Fibroblast of mammary gland (primary cell): ENCODE measurements around the gene CASQ2.

Experiments used
- DNase-seq: peaks from one replicate; pipeline ENCODE4 v3.0.0-alpha.2; 2010; ENCODE audit warnings: low read depth
- H3K4me3 ChIP-seq: 2 replicates; pipeline ENCODE4 v1.5.1; 2011; ENCODE audit warnings: low read depth, mild to moderate bottlenecking, low read length, moderate library complexity; ENCODE audit not compliant: control insufficient read depth
- TF ChIP-seq, protein P1 (sequence below): conservative IDR thresholded peaks from 2 replicates; pipeline ENCODE4 v1.5.1; 2011; ENCODE audit warnings: low read depth, low read length, inconsistent platforms; ENCODE audit not compliant: control insufficient read depth, insufficient read depth

Gene CASQ2

DNA sequence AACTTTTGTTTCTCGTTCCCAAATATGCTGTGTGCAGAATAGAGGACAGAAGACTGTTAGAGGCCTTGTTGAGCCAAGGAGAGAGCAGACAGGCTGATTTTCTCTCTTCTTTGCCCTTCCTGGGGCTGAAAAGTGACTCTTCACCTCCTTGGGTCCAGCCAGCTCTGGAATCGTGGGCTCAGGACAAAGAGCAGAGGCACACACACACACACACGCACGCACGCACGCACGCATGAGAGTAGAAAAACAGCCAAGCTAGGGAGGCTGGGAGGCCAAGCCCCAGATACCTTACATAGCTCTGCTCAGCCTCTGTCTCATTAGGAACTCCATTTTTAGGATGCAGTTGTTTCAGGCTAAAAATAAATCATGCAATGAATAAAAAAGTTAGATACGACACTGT, at the start of gene CASQ2:
TSS of gene CASQ2 (minus strand) at position 166 of the 400 bp plus-strand sequence. CDS start 173 bp downstream, outside the sequence.
- no peak within 1 kb of the TSS for H3K4me3 ChIP-seq
- TF ChIP-seq, protein P1, sequence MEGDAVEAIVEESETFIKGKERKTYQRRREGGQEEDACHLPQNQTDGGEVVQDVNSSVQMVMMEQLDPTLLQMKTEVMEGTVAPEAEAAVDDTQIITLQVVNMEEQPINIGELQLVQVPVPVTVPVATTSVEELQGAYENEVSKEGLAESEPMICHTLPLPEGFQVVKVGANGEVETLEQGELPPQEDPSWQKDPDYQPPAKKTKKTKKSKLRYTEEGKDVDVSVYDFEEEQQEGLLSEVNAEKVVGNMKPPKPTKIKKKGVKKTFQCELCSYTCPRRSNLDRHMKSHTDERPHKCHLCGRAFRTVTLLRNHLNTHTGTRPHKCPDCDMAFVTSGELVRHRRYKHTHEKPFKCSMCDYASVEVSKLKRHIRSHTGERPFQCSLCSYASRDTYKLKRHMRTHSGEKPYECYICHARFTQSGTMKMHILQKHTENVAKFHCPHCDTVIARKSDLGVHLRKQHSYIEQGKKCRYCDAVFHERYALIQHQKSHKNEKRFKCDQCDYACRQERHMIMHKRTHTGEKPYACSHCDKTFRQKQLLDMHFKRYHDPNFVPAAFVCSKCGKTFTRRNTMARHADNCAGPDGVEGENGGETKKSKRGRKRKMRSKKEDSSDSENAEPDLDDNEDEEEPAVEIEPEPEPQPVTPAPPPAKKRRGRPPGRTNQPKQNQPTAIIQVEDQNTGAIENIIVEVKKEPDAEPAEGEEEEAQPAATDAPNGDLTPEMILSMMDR = no peak

DNA sequence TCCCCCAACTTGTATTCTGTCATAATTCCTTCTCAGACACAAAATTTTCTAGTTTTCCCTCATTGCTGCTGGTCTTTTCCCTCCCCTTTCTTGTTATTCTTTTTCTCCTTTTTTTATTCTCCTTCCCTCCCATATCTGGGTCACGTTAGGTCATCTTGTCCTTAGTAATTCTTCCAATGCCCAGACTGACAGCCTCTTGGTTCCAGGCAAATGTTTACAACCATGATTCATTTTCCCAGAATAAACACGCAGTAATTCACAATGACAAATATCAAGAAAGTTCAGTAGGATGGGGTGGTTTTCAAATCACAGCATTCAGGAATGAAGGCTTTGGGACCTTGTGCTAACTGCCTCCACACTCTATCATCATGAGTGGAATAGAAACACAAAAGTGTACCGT, 47.2 kb upstream of the CASQ2 start:
- H3K4me3 ChIP-seq = no peak overlapping the region
- TF ChIP-seq, protein P1 = no peak
- no peak for DNase-seq

More for the DNA sequence above, at the start of gene CASQ2:
- DNase-seq = no peak

- no peak for DNase-seq
- TF ChIP-seq, protein P1 = no peak
Observed at GRCh38 chr1:115814685-115815398, 46.3 kb upstream of the CASQ2 start.

DNA sequence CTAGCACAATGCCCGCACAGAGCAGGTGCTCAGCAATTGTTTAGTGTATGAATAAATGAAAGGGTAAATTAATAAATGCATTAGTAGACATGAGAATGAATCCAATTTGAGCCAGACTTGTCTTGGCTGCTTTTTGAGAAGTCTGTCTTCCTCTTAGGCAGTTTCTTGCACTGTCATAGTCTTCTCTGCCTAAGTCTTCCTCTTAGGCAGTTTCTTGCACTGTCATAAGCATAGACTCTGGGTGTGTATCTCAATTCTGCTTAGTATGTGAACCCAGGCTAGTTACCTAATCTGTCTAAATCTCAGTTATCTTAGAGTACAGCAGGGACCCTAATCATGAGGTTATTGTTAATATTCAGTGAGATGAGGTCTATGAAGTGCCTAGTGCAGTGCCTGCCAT, 45.2 kb upstream of the CASQ2 start:
- TF ChIP-seq, protein P1 = no peak
- no peak for DNase-seq
- H3K4me3 ChIP-seq = no peak overlapping the region

More at GRCh38 chr1:115814685-115815398, 46.3 kb upstream of the CASQ2 start:
- H3K4me3 ChIP-seq = no peak overlapping the region

DNA sequence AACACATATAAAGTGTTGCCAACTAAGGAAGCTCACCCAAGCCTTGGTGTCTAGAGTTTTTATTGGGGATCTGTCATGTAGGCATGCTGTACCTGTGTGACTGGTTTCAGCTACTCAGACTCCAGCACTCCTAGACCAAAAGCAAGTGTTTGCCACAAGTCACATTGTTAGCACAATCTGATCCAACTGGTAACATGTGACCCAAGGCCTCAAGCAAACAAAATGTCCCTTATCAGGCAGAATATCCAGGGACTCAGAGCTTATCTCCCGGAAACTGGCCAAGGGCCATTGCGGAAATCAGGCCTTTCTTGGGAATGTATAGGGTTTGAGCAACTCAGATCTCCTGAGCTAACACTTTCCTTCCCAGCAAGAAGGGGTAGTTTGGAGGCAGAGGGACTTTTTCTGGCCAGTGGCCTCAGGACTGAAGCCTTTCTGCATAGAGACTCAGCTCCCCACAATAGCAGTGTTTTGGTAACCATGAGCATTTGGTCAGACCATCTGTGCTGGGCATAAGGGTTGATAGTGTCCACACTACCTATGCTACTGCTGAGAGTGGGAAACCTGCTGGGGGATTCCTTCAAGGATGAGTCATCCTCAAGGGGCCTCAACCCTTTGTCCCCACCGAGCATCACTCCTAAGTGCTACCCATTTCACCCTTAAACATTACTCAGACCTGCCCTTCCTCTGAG, 42.8 kb upstream of the CASQ2 start:
- no peak overlapping the region for H3K4me3 ChIP-seq
- DNase-seq = no peak
- TF ChIP-seq, protein P1 = no peak

GRCh38 chr1:115810609-115811008, 42.1 kb upstream of the CASQ2 start:
- H3K4me3 ChIP-seq = no peak overlapping the region
- no peak for DNase-seq
- TF ChIP-seq, protein P1 = no peak
